Measurements from ENCODE around the gene TXNL4A.

Gene TXNL4A

DNA sequence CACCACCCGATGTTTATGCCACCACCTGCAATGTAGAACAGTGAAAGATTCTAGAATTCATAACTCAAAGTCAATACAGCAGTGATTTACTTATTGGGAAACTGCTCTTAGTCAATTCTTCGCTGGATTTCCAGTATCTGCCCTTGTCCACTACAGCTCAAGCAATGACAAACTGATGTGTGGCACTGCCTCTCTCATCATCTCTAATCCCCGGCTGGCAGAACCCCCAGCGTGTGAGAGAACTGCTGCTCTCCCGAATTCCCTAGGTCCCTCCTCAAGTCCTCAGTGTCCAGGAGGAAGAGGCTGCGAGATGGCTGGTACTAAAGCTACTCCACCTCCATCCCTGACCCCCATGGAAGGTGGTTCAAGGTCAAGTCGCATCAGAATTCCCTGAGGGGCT, 1.6 kb downstream of the TXNL4A start:
- no peak for ATAC-seq (replicated peaks; ENCODE audit: extremely low read depth, poor library complexity, severe bottlenecking)
- Mint-ChIP-seq H3K27ac (ENCODE audit: low read depth) (peak overlapping the region; percentile 53), H3K4me3 (peak overlapping the region; percentile 86), H3K4me1 (peaks cover 60% of the 10 kb centered on the region), H3K9me3 (no peaks in the 10 kb centered on the region), H3K27me3 (no peaks in the 10 kb centered on the region), H3K36me3 (ENCODE audit: insufficient read depth) (peaks cover 27% of the 10 kb centered on the region)
- no peak for DNase-seq (ENCODE audit: low spot score in 2 of 2)

DNA sequence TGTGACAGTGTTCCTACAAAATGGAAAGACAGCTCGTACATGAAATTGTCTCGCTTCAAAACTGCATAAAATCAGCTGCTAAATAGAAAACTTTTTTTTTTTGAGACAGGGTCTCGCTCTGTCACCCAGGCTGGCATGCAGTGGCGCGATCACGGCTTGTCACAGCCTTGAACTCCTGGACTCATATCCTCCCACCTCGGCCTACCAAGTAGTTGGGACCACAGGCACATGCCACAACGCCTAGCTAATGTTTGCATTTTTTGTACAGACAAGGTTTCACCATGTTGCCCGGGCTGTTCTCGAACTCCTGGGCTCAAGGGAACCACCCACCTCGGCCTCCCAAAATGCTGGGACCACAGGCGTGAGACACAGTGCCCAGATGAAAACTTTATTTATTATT, 3.2 kb downstream of the TXNL4A start:
- no peaks in the 10 kb centered on the region for H3K9me3 Mint-ChIP-seq
- H3K4me3 Mint-ChIP-seq = no peak overlapping the region
- H3K27ac Mint-ChIP-seq (ENCODE audit: low read depth) = no peak overlapping the region
- H3K27me3 Mint-ChIP-seq = no peaks in the 10 kb centered on the region
- DNase-seq (ENCODE audit: low spot score in 2 of 2) (no peak), ATAC-seq (replicated peaks; ENCODE audit: extremely low read depth, poor library complexity, severe bottlenecking) (no peak)
- peaks cover 27% of the 10 kb centered on the region for H3K36me3 Mint-ChIP-seq (ENCODE audit: insufficient read depth)
- peaks cover 64% of the 10 kb centered on the region for H3K4me1 Mint-ChIP-seq

DNA sequence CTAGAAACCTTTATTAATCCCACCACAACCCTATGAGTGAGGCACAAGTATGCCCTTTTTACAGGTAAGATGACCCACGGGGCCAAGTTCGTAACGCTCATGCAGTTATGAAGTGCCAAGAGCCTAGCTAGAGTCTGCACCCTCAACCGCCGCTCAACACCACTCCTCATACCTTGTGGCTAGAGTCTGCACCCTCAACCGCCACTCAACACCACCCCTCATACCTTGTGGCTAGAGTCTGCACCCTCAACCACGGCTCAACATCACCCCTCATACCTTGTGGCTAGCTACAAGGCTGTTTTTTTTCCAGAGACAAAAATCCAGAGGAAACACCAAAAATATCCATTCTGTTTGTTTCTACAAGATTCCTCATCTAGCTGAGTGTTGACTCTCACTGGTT, 4.6 kb downstream of the TXNL4A start:
- H3K36me3 Mint-ChIP-seq (ENCODE audit: insufficient read depth) = peaks cover 30% of the 10 kb centered on the region
- peak overlapping the region; percentile 27 for H3K27ac Mint-ChIP-seq (ENCODE audit: low read depth)

GRCh38 chr18:79983253-79983652, 5.1 kb downstream of the TXNL4A start:
- no peak for ATAC-seq (replicated peaks; ENCODE audit: extremely low read depth, poor library complexity, severe bottlenecking)
- peaks cover 63% of the 10 kb centered on the region for H3K4me1 Mint-ChIP-seq
- H3K36me3 Mint-ChIP-seq (ENCODE audit: insufficient read depth) = peaks cover 27% of the 10 kb centered on the region
- no peak for DNase-seq (ENCODE audit: low spot score in 2 of 2)
- H3K9me3 Mint-ChIP-seq = no peaks in the 10 kb centered on the region
- H3K27ac Mint-ChIP-seq (ENCODE audit: low read depth) = no peak overlapping the region
- H3K27me3 Mint-ChIP-seq = no peaks in the 10 kb centered on the region
- peak overlapping the region; percentile 38 for H3K4me3 Mint-ChIP-seq

More for the DNA sequence above, 4.6 kb downstream of the TXNL4A start:
- Mint-ChIP-seq H3K4me3 (peak overlapping the region; percentile 39), H3K9me3 (no peaks in the 10 kb centered on the region), H3K4me1 (peaks cover 66% of the 10 kb centered on the region), H3K27me3 (no peaks in the 10 kb centered on the region)
- DNase-seq (ENCODE audit: low spot score in 2 of 2) (no peak), ATAC-seq (replicated peaks; ENCODE audit: extremely low read depth, poor library complexity, severe bottlenecking) (peak; percentile 38)

DNA sequence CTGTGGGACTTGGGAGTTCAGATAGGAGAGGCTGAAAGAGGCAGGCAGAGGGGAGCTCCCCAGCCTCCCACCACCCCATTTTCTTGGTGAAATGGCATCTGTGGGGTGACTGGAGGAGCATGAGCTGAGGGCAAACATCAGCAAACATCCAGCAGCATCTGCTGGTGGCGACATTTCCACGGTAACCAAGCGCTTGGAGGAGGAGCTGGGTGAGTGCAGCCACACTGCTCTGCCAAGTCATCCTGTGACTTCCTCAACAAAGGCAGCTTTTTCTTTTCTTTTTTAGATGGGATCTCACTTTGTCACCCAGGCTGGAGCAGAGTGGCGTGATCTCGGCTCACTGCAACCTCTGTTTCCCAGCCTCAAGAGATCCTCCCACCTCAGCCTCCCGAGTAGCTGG, 5.6 kb downstream of the TXNL4A start:
- ATAC-seq (replicated peaks; ENCODE audit: extremely low read depth, poor library complexity, severe bottlenecking) (peak; percentile 33), DNase-seq (ENCODE audit: low spot score in 2 of 2) (no peak)
- H3K27me3 Mint-ChIP-seq = no peaks in the 10 kb centered on the region
- H3K4me1 Mint-ChIP-seq = peaks cover 67% of the 10 kb centered on the region
- no peaks in the 10 kb centered on the region for H3K9me3 Mint-ChIP-seq
- H3K27ac Mint-ChIP-seq (ENCODE audit: low read depth) = peak overlapping the region; percentile 32
- H3K4me3 Mint-ChIP-seq = peak overlapping the region; percentile 38
- H3K36me3 Mint-ChIP-seq (ENCODE audit: insufficient read depth) = peaks cover 29% of the 10 kb centered on the region

DNA sequence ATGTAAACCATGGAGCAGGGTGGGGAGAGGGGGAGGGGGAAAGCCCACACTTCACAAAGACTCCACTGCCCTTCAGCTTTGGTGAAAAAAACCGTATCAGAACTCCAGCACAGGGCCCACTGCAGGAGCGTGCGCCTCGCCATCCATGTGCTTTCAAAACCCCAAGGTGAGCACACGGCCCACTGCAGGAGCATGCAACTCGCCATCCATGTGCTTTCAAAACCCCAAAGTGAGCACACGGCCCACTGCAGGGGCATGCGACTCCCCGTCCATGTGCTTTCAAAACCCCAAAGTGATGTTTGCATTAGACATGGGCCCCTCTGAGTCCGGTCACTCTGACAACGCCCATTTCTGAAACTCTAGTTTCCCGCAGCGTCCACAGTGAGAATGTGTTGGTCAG, 7.8 kb downstream of the TXNL4A start:
- H3K4me3 Mint-ChIP-seq = no peak overlapping the region
- no peak for DNase-seq (ENCODE audit: low spot score in 2 of 2)
- H3K27me3 Mint-ChIP-seq = no peaks in the 10 kb centered on the region
- H3K4me1 Mint-ChIP-seq = peaks cover 54% of the 10 kb centered on the region
- H3K9me3 Mint-ChIP-seq = no peaks in the 10 kb centered on the region
- no peak for ATAC-seq (replicated peaks; ENCODE audit: extremely low read depth, poor library complexity, severe bottlenecking)
- no peak overlapping the region for H3K27ac Mint-ChIP-seq (ENCODE audit: low read depth)
- H3K36me3 Mint-ChIP-seq (ENCODE audit: insufficient read depth) = peaks cover 26% of the 10 kb centered on the region

GRCh38 chr18:79979843-79980242, 8.5 kb downstream of the TXNL4A start:
- no peak overlapping the region for H3K4me3 Mint-ChIP-seq

DNA sequence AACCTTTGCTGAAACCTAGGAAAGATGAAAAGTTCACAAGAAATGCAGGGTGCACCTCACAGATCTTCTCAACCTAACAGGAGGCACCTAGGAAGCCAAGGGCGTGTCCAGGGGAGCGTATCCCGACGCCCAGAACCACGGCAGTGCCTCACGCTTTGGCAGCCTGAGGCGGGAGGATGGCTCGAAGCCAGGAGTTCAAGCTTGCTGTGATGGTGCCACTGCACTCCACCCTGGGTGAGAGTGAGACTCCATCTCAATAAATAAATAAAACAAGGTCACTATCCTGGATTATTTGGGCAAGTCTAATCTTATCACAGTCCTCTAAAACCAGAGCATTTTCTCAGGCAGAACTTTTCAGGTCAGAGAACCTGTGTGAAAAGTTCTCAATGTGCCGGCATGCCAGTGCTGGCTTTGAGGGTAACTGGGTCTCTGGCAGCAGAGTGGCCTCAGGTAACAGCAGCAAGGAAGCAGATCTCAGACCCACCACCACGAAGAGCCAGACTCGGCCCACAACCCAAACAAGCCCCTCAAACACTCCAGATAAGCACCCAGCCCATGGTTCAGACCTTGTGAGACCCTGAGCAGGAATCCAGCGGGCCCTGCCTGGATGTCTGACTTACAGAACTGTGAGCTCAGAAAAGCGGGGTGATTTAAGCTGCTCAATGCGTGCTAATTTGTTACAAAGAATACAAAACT, 12.2 kb downstream of the TXNL4A start:
- DNase-seq (ENCODE audit: low spot score in 2 of 2) = no peak
- no peak overlapping the region for H3K4me3 Mint-ChIP-seq
- peaks cover 30% of the 10 kb centered on the region for H3K4me1 Mint-ChIP-seq
- no peaks in the 10 kb centered on the region for H3K9me3 Mint-ChIP-seq
- ATAC-seq (replicated peaks; ENCODE audit: extremely low read depth, poor library complexity, severe bottlenecking) = no peak
- H3K36me3 Mint-ChIP-seq (ENCODE audit: insufficient read depth) = peaks cover 32% of the 10 kb centered on the region
- H3K27ac Mint-ChIP-seq (ENCODE audit: low read depth) = no peak overlapping the region
- H3K27me3 Mint-ChIP-seq = no peaks in the 10 kb centered on the region

More at GRCh38 chr18:79979843-79980242, 8.5 kb downstream of the TXNL4A start:
- H3K27me3 Mint-ChIP-seq = no peaks in the 10 kb centered on the region
- no peak overlapping the region for H3K27ac Mint-ChIP-seq (ENCODE audit: low read depth)
- no peak for DNase-seq (ENCODE audit: low spot score in 2 of 2)
- H3K36me3 Mint-ChIP-seq (ENCODE audit: insufficient read depth) = peaks cover 20% of the 10 kb centered on the region
- no peaks in the 10 kb centered on the region for H3K9me3 Mint-ChIP-seq
- peaks cover 52% of the 10 kb centered on the region for H3K4me1 Mint-ChIP-seq
- ATAC-seq (replicated peaks; ENCODE audit: extremely low read depth, poor library complexity, severe bottlenecking) = no peak

DNA sequence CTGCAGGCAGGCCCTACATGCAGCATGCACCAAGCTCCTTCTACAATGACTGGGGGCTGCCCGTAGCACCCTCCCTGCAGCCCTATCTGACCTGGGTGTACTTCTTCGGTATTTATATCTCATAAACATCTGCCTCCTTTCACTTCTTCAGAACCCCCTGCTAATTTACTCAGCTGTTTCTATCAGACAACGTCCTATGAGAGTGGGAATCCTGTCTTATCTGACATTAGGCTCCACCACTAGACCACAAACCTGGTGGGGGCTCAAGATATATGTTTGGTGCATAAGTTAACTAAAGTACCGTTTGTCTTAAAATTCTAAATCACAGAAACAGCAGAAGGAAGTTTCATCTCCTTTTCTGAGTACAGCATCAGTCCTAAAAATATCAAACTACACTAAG, 13.3 kb downstream of the TXNL4A start:
- Mint-ChIP-seq H3K4me3 (no peak overlapping the region), H3K9me3 (no peaks in the 10 kb centered on the region), H3K27ac (ENCODE audit: low read depth) (no peak overlapping the region), H3K27me3 (no peaks in the 10 kb centered on the region), H3K4me1 (peaks cover 35% of the 10 kb centered on the region), H3K36me3 (ENCODE audit: insufficient read depth) (peaks cover 35% of the 10 kb centered on the region)
- DNase-seq (ENCODE audit: low spot score in 2 of 2) (no peak), ATAC-seq (replicated peaks; ENCODE audit: extremely low read depth, poor library complexity, severe bottlenecking) (no peak)

DNA sequence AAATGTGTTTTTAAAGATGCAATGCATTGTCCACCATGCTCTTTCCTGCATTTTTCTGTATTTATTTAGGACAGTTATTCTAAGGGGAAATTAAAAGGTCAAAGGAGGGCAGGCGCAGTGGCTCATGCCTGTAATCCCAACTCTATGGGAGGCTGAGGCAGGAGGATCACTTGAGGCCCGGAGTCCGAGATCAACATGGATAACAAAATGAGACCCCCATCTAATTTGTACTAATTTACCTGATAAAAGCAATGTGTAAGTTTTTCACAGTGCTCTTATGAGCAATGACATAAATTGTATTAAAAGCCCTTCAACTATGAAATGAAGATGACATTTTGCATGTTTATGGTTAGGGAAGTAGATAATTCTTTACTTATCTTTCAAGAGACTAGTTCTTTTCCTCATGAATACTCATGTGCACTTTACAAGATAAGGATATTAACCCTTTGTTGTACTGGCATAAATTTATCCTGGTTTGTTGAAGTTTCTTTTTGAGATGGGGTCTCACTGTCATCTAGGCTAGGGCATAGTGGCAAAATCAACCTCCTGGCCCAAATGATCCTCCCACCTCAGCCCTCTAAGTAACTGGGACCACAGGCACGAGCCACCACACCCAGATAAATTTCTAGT, 14.2 kb downstream of the TXNL4A start:
- peaks cover 39% of the 10 kb centered on the region for H3K36me3 Mint-ChIP-seq (ENCODE audit: insufficient read depth)
- H3K9me3 Mint-ChIP-seq = no peaks in the 10 kb centered on the region
- no peaks in the 10 kb centered on the region for H3K27me3 Mint-ChIP-seq
- H3K4me3 Mint-ChIP-seq = no peak overlapping the region
- ATAC-seq (replicated peaks; ENCODE audit: extremely low read depth, poor library complexity, severe bottlenecking) (no peak), DNase-seq (ENCODE audit: low spot score in 2 of 2) (no peak)
- H3K27ac Mint-ChIP-seq (ENCODE audit: low read depth) = no peak overlapping the region
- H3K4me1 Mint-ChIP-seq = peaks cover 34% of the 10 kb centered on the region

DNA sequence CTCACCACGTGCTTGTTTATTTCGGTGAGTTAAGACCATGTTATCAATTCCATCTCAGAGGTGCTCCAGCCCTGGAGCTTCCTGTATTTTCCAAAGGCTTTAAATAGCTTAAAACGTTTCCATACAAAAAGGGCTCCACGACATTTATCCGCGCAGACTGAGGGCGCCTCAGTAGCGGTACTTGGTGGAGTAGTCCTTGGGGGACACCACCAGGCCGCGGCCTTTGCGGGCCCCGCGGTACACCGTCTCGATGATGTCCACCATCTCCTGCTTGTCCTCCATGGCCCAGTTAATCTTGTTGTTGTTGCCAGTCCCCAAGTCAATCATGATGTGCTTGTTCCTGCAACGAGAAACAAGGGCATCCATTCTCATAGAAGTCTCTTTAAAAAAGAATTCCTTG, 14.8 kb downstream of the TXNL4A start:
- Mint-ChIP-seq H3K9me3 (no peaks in the 10 kb centered on the region), H3K27me3 (no peaks in the 10 kb centered on the region), H3K27ac (ENCODE audit: low read depth) (no peak overlapping the region), H3K36me3 (ENCODE audit: insufficient read depth) (peaks cover 36% of the 10 kb centered on the region), H3K4me3 (no peak overlapping the region), H3K4me1 (peaks cover 34% of the 10 kb centered on the region)
- ATAC-seq (replicated peaks; ENCODE audit: extremely low read depth, poor library complexity, severe bottlenecking) = no peak
- DNase-seq (ENCODE audit: low spot score in 2 of 2) = no peak

- DNase-seq (ENCODE audit: low spot score in 2 of 2) (no peak), ATAC-seq (replicated peaks; ENCODE audit: extremely low read depth, poor library complexity, severe bottlenecking) (no peak)
- Mint-ChIP-seq H3K27ac (ENCODE audit: low read depth) (peak overlapping the region; percentile 74), H3K27me3 (no peaks in the 10 kb centered on the region), H3K9me3 (no peaks in the 10 kb centered on the region), H3K4me3 (no peak overlapping the region), H3K4me1 (peaks cover 28% of the 10 kb centered on the region), H3K36me3 (ENCODE audit: insufficient read depth) (peaks cover 37% of the 10 kb centered on the region)
Observed at GRCh38 chr18:79972720-79973119, 15.6 kb downstream of the TXNL4A start.

- Mint-ChIP-seq H3K9me3 (no peaks in the 10 kb centered on the region), H3K27me3 (no peaks in the 10 kb centered on the region), H3K27ac (ENCODE audit: low read depth) (peak overlapping the region; percentile 74), H3K36me3 (ENCODE audit: insufficient read depth) (peaks cover 36% of the 10 kb centered on the region), H3K4me1 (peaks cover 28% of the 10 kb centered on the region), H3K4me3 (peak overlapping the region; percentile 22)
- DNase-seq (ENCODE audit: low spot score in 2 of 2) (no peak), ATAC-seq (replicated peaks; ENCODE audit: extremely low read depth, poor library complexity, severe bottlenecking) (no peak)
Observed at GRCh38 chr18:79971986-79972385, 16.4 kb downstream of the TXNL4A start.
